GM12873 (cell line): ENCODE data around the gene MBD6.

Experiments
- CTCF ChIP-seq: IDR thresholded peaks from 2 replicates; pipeline ENCODE4 v1.5.1; 2012; ENCODE audit warnings: low read depth, mild to moderate bottlenecking, moderate library complexity, low read length, control low read depth; ENCODE audit not compliant: insufficient read depth; ENCODE audit errors: missing control alignments

Gene MBD6

GRCh38 chr12:57534991-57535543, 12.4 kb downstream of the MBD6 start:
- TF ChIP-seq CTCF: no peak

- TF ChIP-seq CTCF: no peak
Measured at GRCh38 chr12:57535764-57536596, 13.4 kb downstream of the MBD6 start.

- TF ChIP-seq CTCF: no peak
Measured at GRCh38 chr12:57536597-57536942, 13.9 kb downstream of the MBD6 start.

- TF ChIP-seq CTCF: no peak
Measured at GRCh38 chr12:57539134-57539768, 16.6 kb downstream of the MBD6 start.

- TF ChIP-seq CTCF: no peak
Measured at GRCh38 chr12:57541001-57541400, 18.4 kb downstream of the MBD6 start.

GRCh38 chr12:57541717-57542116, 19.1 kb downstream of the MBD6 start:
- TF ChIP-seq CTCF: no peak

GRCh38 chr12:57543581-57543980, 21.0 kb downstream of the MBD6 start:
- TF ChIP-seq CTCF: no peak
